Right lobe of liver (tissue), 6 donors: ENCODE data around the gene ACAN. TPM values are rescaled to one million over a fixed set of nuclear protein-coding genes. Genes with fewer than 3 reads are reported as not detected.
"Not testable (repeated sequence)": the region's sequence is repeated elsewhere in the genome, so short reads cannot be mapped to it uniquely, and the experiment has no call there.

Experiments used
- ATAC-seq, 4 donors: fragments of 200-7000 bp; cut with Tn5 transposase; one replicate each; pipeline ENCODE4 v1.9.1; 2020; ENCODE audit warnings: mild to moderate bottlenecking in 4 of 4, moderate library complexity in 4 of 4
- DNase-seq, 3 donors: peaks; one replicate each; pipeline ENCODE4 v3.0.0-alpha.2; 2020
- H3K27ac ChIP-seq, 3 donors: fragments of 200-600 bp; one replicate each; pipeline ENCODE4 v1.8.0; 2022
- H3K27me3 ChIP-seq, 2 donors: fragments of 200-600 bp; one replicate each; pipeline ENCODE4 v1.8.0; 2022
- H3K36me3 ChIP-seq, 4 donors: fragments of 200-600 bp; sonication (generic) in 1 of 4; one replicate each; pipeline versions ENCODE4 v1.5.1 to v1.8.0; 2017 to 2022; ENCODE audit warnings: control low read depth in 1 of 4
- H3K4me1 ChIP-seq, 4 donors: fragments of 200-600 bp; sonication (generic) in 1 of 4; one replicate each; pipeline versions ENCODE4 v1.5.1 to v1.8.0; 2017 to 2022; ENCODE audit warnings: control low read depth in 1 of 4
- H3K4me3 ChIP-seq, 3 donors: fragments of 200-600 bp; one replicate each; pipeline ENCODE4 v1.8.0; 2022
- H3K9me3 ChIP-seq, 4 donors: fragments of 200-600 bp; sonication (generic) in 1 of 4; one replicate each; pipeline versions ENCODE4 v1.5.1 to v1.8.0; 2017 to 2022; ENCODE audit warnings: control low read depth in 1 of 4
- CTCF ChIP-seq, 4 donors: fragments of 200-600 bp in 3 of 4; fragments of 450-650 bp in 1 of 4; IDR thresholded peaks; one replicate each; pipeline versions ENCODE4 v1.5.1 to v1.8.0; 2016 to 2022; ENCODE audit warnings: antibody characterized with exemption in 4 of 4, mild to moderate bottlenecking in 2 of 4
- POLR2A ChIP-seq: fragments of 450-650 bp; IDR thresholded peaks from one replicate; pipeline ENCODE4 v1.6.1; 2017; ENCODE audit warnings: antibody characterized with exemption, mild to moderate bottlenecking
- WGBS: methylation state at CpG from one replicate; pipeline ENCODE4 v1.1.6; 2018; ENCODE audit warnings: low coverage, low lambda C conversion rate; ENCODE audit not compliant: insufficient coverage; ENCODE audit errors: missing lambda C conversion rate; 5-methylcytosine and 5-hydroxymethylcytosine counted together
- intact Hi-C, 2 donors: fragments of 100-400 bp; cut with DNase I; formaldehyde crosslinking; loops; one replicate each; pipeline versions ENCODE4 v1.11.2 to v1.14.1; 2022
- total RNA-seq, 6 experiments: library from RNA; depleted of rRNA in 2 of 6; stranded (reverse); fragments of >200 nt in 2 of 6; fragmentation: NEBNext Ultra II Directional in 3 of 6; extraction: Animal tissue kit (Norgen Biotek cat#: 25700) in 3 of 6; gene quantifications; one replicate each; pipeline versions ENCODE4 v1.1.0 to v1.2.4, GENCODE V29; 2016 to 2023
- donor health status: DM: no; HTN: yes; CAD: no.
- donor health status: DM: no; HTN: no; CAD: no.
- donor health status: DM: no; HTN: no; CAD: no.
- donor health status: DM: no; HTN: yes; CAD: no.
- donor health status: DM: no; HTN: yes; CAD: no.

ACAN gene
- total RNA-seq, 6 experiments from 2014 or later: 0.07 TPM; not detected in 5

DNA sequence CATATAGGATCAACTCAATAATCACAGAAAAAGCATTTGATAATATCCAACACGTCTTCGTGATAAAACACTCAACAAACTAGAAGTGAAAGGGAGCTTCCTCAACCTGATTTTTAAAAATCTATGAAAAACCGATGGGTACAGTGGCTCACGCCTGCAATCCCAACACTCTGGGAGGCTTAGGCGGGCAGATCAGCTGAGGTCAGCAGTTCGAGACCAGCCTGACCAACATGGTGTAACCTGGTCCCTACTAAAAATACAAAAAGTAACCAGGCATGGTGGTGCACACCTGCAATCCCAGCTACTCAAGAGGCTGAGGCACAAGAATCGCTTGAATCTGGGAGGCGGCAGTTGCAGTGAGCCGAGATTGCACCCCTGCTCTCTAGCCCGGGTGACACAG lies 112.1 kb downstream of the ACAN start:
- H3K27ac ChIP-seq: no peak overlapping the region
- DNase-seq: no peak
- no peaks in the 10 kb centered on the region for H3K27me3 ChIP-seq
- TF ChIP-seq POLR2A (no peak), CTCF (IDR thresholded peaks at IDR 0.05) (no peak)
- H3K36me3 ChIP-seq: no peaks in the 10 kb centered on the region
- WGBS: 91% methylated on average over 10 of the region's 10 CpGs
- H3K4me1 ChIP-seq: peaks cover 0 to 3% (median 0%) of the 10 kb centered on the region in 4 donors
- no peaks in the 10 kb centered on the region for H3K9me3 ChIP-seq
- intact Hi-C loops: no loop called here
- H3K4me3 ChIP-seq: no peak overlapping the region
- ATAC-seq: no peak

GRCh38 chr15:88917760-88918159 lies 114.5 kb downstream of the ACAN start:
- intact Hi-C loops: no loop called here
- Histone ChIP-seq H3K27ac (no peak overlapping the region), H3K4me1 (peaks cover 0 to 3% (median 0%) of the 10 kb centered on the region in 4 donors), H3K27me3 (no peaks in the 10 kb centered on the region), H3K36me3 (no peaks in the 10 kb centered on the region), H3K4me3 (no peak overlapping the region), H3K9me3 (no peaks in the 10 kb centered on the region)
- ATAC-seq (no peak), DNase-seq (peak in 1 of 3 donors; percentile 24)
- WGBS: 66% methylated on average over 5 of the region's 5 CpGs
- TF ChIP-seq CTCF (IDR thresholded peaks at IDR 0.05) (no peak), POLR2A (no peak)

GRCh38 chr15:88918738-88919137 lies 115.5 kb downstream of the ACAN start:
- intact Hi-C loops: no loop called here
- no peak for ATAC-seq
- 31% methylated on average over 4 of the region's 4 CpGs for WGBS

GRCh38 chr15:88920186-88920891 lies 117.1 kb downstream of the ACAN start:
- WGBS: 63% methylated on average over 9 of the region's 9 CpGs
- H3K36me3 ChIP-seq: no peaks in the 10 kb centered on the region
- no peaks in the 10 kb centered on the region for H3K27me3 ChIP-seq
- H3K27ac ChIP-seq: no peak overlapping the region
- no peak for TF ChIP-seq POLR2A
- TF ChIP-seq CTCF (IDR thresholded peaks at IDR 0.05): no peak
- intact Hi-C loops: no loop called here
- no peaks in the 10 kb centered on the region for H3K9me3 ChIP-seq
- DNase-seq (peak in 1 of 3 donors; percentile 25), ATAC-seq (no peak)
- no peak overlapping the region for H3K4me3 ChIP-seq
- peaks cover 0 to 3% (median 0%) of the 10 kb centered on the region in 4 donors for H3K4me1 ChIP-seq

More at GRCh38 chr15:88918738-88919137, 115.5 kb downstream of the ACAN start:
- Histone ChIP-seq H3K4me3 (no peak overlapping the region), H3K27me3 (no peaks in the 10 kb centered on the region), H3K9me3 (no peaks in the 10 kb centered on the region), H3K4me1 (peaks cover 0 to 3% (median 0%) of the 10 kb centered on the region in 4 donors), H3K36me3 (no peaks in the 10 kb centered on the region), H3K27ac (no peak overlapping the region)
- DNase-seq: peak in 1 of 3 donors; percentile 34
- TF ChIP-seq CTCF (IDR thresholded peaks at IDR 0.05) (no peak), POLR2A (no peak)

DNA sequence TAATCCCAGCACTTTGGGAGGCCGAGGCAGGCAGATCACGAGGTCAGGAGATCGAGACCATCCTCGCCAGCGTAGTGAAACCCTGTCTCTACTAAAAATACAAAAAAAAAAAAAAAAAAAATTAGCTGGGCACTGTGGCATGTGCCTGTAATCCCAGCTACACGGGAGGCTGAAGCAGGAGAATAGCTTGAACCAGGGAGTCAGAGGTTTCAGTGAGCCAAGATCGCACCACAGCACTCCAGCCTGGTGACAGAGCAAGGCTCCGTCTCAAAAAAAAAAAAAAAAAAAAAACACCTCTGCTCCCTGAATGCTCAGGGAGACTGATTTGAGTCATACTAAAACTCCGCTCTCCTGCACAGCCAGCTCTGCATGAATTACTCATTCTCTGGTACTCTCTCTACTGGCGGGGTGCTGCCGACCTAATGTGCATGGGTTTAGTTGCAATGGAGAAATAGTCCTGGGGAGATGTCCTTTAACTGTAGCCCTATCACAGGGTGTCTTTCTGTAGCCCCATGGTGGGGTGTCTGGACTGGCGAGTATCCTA lies 117.7 kb downstream of the ACAN start:
- H3K27ac ChIP-seq, intact Hi-C loops, H3K36me3 ChIP-seq, H3K4me1 ChIP-seq, DNase-seq, H3K27me3 ChIP-seq, H3K9me3 ChIP-seq, ATAC-seq, H3K4me3 ChIP-seq: not testable (repeated sequence)
- WGBS: 78% methylated on average over 5 of the region's 12 CpGs
